ENCODE results near the gene SINHCAF.
"Not testable (repeated sequence)": the region's sequence is repeated elsewhere in the genome, so short reads cannot be mapped to it uniquely, and the experiment has no call there.

SINHCAF gene

GRCh38 chr12:31263661-31264060 lies 62.3 kb downstream of the SINHCAF start:
- TF ChIP-seq CTCF (IDR thresholded peaks at IDR 0.05; ENCODE audit: insufficient read depth, missing control alignments), result no peak
- no peak for FAIRE-seq

GRCh38 chr12:31261744-31262143 lies 64.2 kb downstream of the SINHCAF start:
- no peak for FAIRE-seq
- DNase-seq (ENCODE audit: insufficient read length, low spot score), result no peak
- TF ChIP-seq CTCF (IDR thresholded peaks at IDR 0.05; ENCODE audit: insufficient read depth, missing control alignments), result no peak

More at GRCh38 chr12:31263661-31264060, 62.3 kb downstream of the SINHCAF start:
- DNase-seq (ENCODE audit: insufficient read length, low spot score), result no peak

GRCh38 chr12:31260840-31261239 lies 65.1 kb downstream of the SINHCAF start:
- FAIRE-seq, result no peak
- DNase-seq (ENCODE audit: insufficient read length, low spot score), result no peak
- TF ChIP-seq CTCF (IDR thresholded peaks at IDR 0.05; ENCODE audit: insufficient read depth, missing control alignments), result no peak

- TF ChIP-seq CTCF (IDR thresholded peaks at IDR 0.05; ENCODE audit: insufficient read depth, missing control alignments), result no peak
- FAIRE-seq (no peak), DNase-seq (ENCODE audit: insufficient read length, low spot score) (no peak)
Observed at GRCh38 chr12:31259136-31259886, 66.6 kb downstream of the SINHCAF start.

- no peak for TF ChIP-seq CTCF (IDR thresholded peaks at IDR 0.05; ENCODE audit: insufficient read depth, missing control alignments)
- DNase-seq (ENCODE audit: insufficient read length, low spot score), result no peak
- FAIRE-seq, result no peak
Observed at GRCh38 chr12:31257784-31258183, 68.2 kb downstream of the SINHCAF start.

- TF ChIP-seq CTCF (IDR thresholded peaks at IDR 0.05; ENCODE audit: insufficient read depth, missing control alignments), result peak; percentile 21
- not testable (repeated sequence) for FAIRE-seq; DNase-seq (ENCODE audit: insufficient read length, low spot score)
Observed at GRCh38 chr12:31251707-31252611, 74.0 kb downstream of the SINHCAF start.
